GM19351 (cell line): ENCODE data around the gene UBE2S.
"Not testable (repeated sequence)": the region's sequence is repeated elsewhere in the genome, so short reads cannot be mapped to it uniquely, and the experiment has no call there.

Experiments
- ATAC-seq: cut with Tn5 transposase; IDR thresholded peaks from one replicate; pipeline ENCODE4 v1.9.1; 2021; ENCODE audit warnings: mild to moderate bottlenecking, moderate library complexity; ENCODE audit not compliant: unreplicated experiment

The UBE2S gene

DNA sequence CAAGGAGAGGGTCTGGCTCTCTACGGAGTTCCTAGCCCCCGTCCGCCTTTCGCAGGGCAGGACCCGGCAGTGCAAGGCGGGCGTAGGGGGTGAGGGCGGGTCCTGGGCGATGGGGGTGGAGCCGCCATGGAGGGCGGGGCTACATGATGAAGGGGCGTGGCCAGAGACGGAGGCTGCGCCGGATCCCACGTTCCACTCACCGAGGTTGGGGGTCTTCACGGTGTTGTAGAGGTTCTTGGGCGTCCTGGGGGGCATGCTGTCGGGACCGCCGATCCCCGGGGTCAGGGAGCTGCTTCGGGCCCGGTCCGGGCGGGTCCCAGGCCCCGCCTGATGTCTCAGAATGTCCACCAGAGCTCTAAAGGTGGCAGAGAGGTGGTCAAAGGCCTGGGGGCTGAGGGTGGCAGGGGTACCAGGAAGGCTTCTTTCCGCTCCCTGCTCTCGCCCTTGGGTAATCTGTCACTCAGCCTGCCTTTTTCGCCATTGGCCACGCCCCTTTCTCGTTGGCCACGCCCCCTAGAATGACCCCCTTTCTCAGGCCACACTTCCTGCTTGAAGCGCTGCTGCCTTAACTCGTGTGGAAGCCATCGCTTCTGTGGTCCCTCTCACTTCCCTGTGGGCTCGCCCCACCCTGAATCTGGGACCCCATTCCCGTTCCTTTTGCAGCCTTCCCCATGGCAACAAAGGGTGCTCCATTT lies 33.0 kb upstream of the UBE2S start:
- ATAC-seq, result no peak

DNA sequence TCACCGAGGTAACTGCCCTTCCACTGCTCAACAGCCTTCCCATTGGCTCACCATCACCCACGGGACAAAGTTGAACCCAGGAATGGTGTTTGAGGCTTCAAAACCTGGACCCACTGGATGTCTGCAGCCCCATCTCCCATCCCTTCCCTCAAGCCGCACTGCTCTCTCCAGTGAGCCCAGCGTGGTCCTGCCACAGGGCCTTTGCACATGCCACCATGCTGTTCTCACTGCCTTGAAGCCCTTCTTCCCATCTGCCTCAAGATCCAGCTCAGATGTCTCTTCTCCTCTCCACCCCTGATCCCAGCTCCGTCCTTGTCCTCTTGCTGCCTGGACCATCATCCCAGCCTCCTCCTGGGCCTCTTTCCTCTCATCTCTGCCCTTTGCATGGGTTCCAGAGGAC lies 31.5 kb upstream of the UBE2S start:
- no peak for ATAC-seq

GRCh38 chr19:55437410-55437809 lies 29.8 kb upstream of the UBE2S start:
- ATAC-seq, result no peak

GRCh38 chr19:55436847-55437246 lies 29.3 kb upstream of the UBE2S start:
- ATAC-seq, result no peak

DNA sequence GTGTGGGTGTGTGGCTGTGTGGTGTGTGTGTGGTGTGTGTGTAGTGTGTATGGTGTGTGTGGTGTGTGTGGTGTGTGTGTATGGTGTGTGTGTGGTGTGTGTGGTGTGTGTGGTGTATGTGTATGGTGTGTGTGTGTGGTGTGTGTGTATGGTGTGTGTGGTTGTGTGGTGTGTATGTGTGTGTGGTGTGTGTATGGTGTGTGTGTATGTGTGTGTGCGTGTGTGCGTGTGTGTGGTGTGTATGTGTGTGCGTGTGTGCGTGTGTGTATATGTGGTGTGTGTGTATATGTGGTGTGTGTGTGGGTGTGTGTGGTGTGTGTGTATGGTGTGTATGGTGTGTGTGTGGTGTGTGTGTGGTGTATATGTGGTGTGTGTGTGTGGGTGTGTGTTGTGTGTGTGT lies 27.4 kb upstream of the UBE2S start:
- no peak for ATAC-seq

- no peak for ATAC-seq
These were observed 26.9 kb upstream of the UBE2S start for GRCh38 chr19:55434356-55434919.

DNA sequence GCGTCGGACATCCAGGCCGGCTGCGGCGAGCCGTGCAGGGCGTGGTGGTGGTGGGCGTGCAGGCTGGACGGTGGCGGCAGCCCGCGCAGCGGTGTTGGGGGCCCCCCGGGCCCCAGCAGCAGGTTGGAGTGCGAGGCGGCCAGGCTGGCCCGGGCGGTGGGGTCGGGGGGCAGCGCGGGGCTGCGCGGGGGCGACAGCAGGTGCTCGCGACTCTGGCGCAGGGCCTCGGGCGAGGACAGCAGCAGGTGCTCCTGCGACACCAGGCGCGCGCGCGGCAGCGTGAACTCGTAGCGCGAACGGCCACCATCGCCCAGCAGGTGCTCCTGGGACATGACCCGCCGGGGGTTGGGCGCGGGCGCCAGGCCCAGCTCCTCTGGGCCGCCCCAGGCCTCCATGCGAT lies 25.7 kb upstream of the UBE2S start:
- no peak for ATAC-seq

GRCh38 chr19:55432241-55432959 lies 24.8 kb upstream of the UBE2S start:
- ATAC-seq, result no peak

DNA sequence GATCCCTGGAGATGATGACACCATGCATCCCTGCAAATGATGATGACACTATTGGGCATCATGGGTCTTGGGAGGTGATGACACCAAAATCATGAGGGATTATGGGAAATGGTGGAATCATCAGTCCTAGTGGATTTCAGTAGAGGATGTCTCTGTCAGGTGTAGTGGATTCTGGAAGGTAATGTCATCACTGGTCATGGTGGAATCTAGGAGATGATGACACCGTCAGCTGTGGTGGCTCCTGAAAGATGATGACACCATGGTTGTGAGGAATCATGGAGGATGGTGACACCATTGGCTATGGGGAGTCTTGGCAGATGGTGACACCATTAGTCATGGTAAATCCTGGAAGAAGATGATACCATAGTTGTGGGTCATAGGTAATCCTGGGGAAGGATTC lies 23.6 kb upstream of the UBE2S start:
- no peak for ATAC-seq

GRCh38 chr19:55426042-55426441 lies 18.5 kb upstream of the UBE2S start:
- no peak for ATAC-seq

GRCh38 chr19:55424518-55424917 lies 16.9 kb upstream of the UBE2S start:
- no peak for ATAC-seq

- no peak for ATAC-seq
These were observed 15.8 kb upstream of the UBE2S start for GRCh38 chr19:55423225-55424005.

GRCh38 chr19:55421281-55421680 lies 13.7 kb upstream of the UBE2S start:
- ATAC-seq, result not testable (repeated sequence)

DNA sequence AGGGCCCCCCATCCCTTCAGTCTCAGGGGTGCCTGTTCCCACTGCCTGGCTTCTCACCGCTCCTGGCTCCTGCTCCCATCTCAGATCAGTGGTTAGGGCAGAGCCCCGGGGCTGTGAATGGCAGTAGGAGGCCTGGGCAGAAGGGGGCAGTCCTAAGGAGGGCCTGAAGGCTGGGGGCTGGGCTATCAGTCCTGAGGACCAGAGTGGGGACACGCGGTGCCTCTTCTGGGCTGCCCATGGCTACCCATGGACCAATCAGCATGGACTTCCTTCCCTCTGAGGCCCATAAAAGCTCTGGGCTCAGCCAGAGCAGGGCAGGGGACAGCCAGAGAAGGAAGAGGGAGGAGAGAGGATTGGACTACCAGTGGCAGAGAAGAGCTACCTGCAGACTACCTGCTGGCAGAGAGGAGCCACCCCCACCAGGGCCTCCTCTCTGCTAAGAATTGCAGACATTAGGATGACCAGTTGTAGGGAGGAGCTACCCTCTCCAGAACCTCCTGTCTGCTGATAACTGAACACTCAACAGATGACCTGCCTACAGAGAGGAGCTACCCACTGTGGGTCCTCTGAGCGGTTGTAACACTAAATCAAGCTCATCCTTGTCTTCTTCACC lies 12.1 kb upstream of the UBE2S start:
- no peak for ATAC-seq

GRCh38 chr19:55419103-55419502 lies 11.5 kb upstream of the UBE2S start:
- no peak for ATAC-seq

DNA sequence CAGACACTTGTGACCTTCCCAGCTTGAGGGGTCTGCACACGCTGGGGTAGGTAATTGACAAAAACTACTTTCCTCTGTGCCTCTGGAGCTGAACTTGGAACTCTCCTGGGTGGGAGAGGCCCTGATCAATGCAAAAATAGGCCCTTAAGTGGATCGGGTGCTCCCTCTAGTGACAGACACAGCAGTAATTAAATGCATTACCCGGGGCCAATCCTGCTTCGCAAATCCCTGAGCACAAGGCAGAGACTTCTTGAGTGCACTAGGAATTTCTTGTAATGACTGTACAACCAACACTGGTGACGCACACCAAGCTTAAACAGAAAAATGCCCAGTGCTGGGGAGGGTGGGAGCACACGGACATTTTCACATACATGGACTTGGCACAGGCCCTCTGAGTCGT lies 10.6 kb upstream of the UBE2S start:
- ATAC-seq, result no peak

DNA sequence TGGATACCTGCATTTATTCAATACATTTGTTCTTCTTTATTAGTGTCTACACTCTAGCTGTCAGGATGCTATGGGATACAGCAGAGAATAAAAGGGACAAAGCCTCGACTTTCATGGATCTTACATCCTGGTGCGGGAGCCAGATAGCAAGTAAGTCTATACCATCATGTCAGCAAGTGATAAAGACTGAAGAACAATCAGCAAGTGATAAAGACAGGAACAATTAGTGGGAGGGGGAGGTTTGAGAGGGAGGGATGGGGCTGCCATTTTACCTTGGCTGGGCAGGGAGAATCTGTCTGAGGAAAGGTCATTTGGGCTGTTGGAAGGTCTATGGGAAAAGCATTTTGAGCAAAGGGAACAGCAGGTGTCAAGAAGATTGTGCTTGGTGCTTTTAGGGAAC lies 2.6 kb upstream of the UBE2S start:
- ATAC-seq, result no peak

GRCh38 chr19:55409179-55409578 lies 1.6 kb upstream of the UBE2S start:
- ATAC-seq, result not testable (repeated sequence)

GRCh38 chr19:55408533-55408872 lies 915 bp upstream of the UBE2S start:
- no peak for ATAC-seq

DNA sequence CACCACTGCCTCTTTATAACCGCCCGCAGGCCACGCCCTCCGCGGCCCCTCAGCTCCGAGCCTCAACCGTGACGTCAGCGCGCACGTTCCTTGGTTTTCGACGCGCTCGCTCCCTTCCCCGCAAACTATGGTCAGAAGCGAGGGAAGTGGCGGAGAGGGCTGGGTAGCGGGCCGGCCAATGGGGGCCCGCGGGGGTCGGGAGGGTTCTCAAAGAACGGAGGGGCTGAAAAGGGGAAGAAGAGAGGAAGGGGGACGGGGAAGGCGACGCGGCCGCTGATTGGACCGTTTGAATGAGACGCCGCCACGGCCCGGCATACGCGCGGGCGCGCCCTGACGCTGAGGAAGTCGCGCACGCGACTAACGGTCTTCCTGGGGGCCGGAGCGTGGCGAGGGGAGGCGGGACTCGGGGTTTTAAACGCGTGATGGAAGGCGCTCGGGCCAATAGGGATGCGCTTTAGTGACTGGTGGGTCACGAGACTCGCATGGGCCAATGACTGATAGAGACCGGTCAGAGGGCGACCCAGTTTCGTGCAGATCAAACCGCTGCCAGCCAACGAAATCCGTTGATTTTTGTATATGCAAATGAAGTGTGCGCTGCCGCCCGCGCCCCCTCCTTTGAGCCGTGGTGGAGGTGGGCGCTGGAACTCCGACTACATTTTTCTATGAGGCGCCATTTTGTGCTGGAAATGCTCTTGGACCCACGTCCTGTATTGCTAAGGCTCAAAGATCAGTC lies 378 bp upstream of the UBE2S start:
- ATAC-seq, result peak; percentile 84
